ENCODE data around the gene MIPEP.
A peak's percentile ranks its signal among the peaks of the same experiment; 100 is the strongest.

The MIPEP gene

GRCh38 chr13:23852351-23852750, 36.8 kb downstream of the MIPEP start:
- no peak for DNase-seq (ENCODE audit: low read depth in 2 of 2)

GRCh38 chr13:23851106-23851505, 38.1 kb downstream of the MIPEP start:
- peak; percentile 32 to 38 for DNase-seq (ENCODE audit: low read depth in 2 of 2)

- no peak for DNase-seq (ENCODE audit: low read depth in 2 of 2)
Measured at GRCh38 chr13:23850134-23850533, 39.1 kb downstream of the MIPEP start.

GRCh38 chr13:23849670-23850069, 39.5 kb downstream of the MIPEP start:
- no peak for DNase-seq (ENCODE audit: low read depth in 2 of 2)

DNA sequence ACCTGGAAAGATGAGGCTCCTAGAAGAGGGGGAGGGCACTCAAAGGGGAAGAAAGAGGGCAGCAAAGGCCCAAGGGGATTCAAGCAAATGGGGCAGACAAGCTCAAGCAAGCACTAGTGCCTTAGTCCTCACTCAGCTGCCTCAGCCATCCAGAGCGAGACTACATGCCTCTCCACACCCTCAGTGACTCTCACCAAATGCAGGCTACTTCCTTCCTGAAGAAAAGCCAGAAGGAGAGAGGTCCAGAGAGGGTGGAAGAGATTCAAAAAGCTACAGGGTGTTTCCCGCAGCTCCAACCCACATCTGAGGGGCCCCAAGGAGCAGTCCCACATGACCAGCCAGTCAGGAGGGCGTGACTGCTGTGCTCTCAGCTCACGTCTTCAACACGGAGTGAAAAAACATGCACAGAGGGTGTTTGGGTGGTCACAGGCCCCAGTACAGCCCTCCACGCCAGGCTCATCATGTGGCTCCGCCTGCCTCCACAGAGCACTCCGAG, 40.5 kb downstream of the MIPEP start:
- no peak for DNase-seq (ENCODE audit: low read depth in 2 of 2)

DNA sequence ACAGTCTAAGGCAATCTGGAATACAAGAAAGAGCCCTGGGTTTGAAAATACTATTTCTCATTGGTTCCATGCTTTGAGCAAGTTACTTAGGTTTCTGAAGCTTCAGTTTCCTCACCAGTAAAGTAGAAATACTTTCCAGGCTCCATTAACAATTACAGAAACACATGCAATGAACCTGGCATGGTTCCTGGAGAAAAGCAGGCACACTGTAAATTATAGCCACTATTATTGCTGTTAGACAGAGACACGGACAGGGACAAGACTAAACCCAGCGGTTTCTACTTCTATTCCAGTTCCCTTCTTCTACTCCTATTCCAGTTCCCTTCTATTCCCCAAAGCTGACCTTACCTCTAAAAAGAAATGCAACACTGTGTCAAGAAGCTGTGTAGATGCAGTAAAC, 41.2 kb downstream of the MIPEP start:
- DNase-seq (ENCODE audit: low read depth in 2 of 2): no peak

GRCh38 chr13:23847497-23847896, 41.7 kb downstream of the MIPEP start:
- no peak for DNase-seq (ENCODE audit: low read depth in 2 of 2)

DNA sequence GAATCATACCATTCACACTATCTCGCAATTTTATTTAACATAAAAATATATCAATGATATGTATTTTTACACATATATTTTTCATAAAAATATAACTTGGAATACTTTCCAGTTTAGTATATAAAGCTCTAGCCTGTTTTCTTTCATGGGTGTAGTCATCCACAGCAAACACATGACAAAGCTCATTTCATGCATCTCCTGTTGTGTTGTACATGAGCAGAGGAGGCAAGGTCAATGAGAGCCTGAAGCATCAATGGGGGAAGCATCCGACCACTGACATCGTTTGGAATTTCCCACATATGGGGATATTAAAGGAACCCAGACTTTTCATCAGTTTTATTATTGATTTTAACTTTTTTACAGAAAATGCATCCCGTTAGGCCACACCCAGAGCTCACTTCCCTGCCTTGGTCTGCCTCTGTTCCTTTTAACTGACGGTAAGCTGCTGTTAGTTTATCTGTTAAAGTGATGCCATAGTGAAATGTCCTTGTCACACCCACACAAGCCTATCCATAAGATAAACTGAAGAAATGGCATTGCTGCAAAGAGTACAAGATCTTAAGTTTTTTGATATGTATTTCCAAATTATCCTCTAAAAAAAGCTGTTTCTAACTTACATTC, 44.0 kb downstream of the MIPEP start:
- no peak for DNase-seq (ENCODE audit: low read depth in 2 of 2)

GRCh38 chr13:23844132-23844531, 45.1 kb downstream of the MIPEP start:
- DNase-seq (ENCODE audit: low read depth in 2 of 2): no peak

DNA sequence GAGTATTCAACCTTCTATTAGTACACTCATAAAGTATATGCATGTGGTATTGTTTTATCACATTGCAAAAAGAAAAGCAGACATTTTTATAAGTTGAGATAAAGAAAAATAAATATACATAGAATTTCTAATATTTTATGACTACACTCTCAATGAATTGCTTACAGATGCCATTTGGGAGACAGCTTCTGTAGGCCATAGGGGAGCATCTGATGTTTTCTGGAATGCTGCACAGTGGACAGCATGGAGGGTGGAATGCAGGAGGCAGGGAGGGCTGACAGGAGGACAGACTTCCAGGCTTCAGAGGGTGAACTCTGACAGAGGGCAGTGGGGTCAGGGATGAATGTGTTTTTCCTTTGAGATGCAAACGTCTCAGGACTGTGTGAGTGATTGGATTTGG, 45.8 kb downstream of the MIPEP start:
- no peak for DNase-seq (ENCODE audit: low read depth in 2 of 2)

DNA sequence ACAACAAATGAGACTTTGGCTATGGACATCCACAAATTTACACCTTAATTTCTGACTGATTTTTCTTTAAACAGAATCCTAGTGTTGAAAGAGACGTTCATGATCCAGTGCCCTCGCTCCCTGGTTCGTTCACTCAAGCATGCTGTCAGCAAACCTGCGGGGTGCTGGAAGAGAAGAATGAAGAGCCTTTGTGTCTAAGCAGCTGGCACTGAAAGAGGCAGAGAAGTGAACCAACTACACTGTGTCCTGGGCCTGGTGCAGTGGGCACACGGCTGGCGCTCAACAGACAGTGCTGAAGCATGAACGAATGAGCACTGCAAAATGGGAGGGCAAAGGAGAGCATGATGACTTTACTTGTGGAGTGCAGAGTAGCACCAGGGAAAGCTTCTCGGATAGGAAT, 46.8 kb downstream of the MIPEP start:
- no peak for DNase-seq (ENCODE audit: low read depth in 2 of 2)

- no peak for DNase-seq (ENCODE audit: low read depth in 2 of 2)
Measured at GRCh38 chr13:23833733-23834611, 55.2 kb downstream of the MIPEP start.

- DNase-seq (ENCODE audit: low read depth in 2 of 2): peak in 1 of 2 experiments; percentile 13
Measured at GRCh38 chr13:23828866-23829265, 60.3 kb downstream of the MIPEP start.

DNA sequence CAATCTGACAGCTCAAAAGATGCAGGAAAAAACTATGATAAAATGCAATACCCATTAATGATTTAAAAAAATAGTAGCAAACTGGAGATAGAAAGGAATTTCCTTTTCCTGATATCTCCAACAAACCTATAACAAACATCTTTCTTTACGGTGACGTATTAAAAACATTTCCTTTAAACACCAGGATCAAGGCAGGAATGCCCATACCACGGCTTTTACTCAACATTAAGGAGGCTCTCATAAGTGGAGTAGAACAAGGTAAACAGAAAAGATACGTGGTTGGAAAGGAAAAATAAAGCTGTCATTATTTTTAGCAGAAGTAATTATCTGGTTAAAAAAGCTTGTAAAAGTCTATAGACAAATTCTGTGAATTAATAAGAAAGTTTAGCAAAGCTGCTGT, 61.1 kb downstream of the MIPEP start:
- no peak for DNase-seq (ENCODE audit: low read depth in 2 of 2)

GRCh38 chr13:23825179-23825578, 64.0 kb downstream of the MIPEP start:
- no peak for DNase-seq (ENCODE audit: low read depth in 2 of 2)

- no peak for DNase-seq (ENCODE audit: low read depth in 2 of 2)
Measured at GRCh38 chr13:23824371-23824770, 64.8 kb downstream of the MIPEP start.

GRCh38 chr13:23822252-23822824, 66.9 kb downstream of the MIPEP start:
- DNase-seq (ENCODE audit: low read depth in 2 of 2): no peak

DNA sequence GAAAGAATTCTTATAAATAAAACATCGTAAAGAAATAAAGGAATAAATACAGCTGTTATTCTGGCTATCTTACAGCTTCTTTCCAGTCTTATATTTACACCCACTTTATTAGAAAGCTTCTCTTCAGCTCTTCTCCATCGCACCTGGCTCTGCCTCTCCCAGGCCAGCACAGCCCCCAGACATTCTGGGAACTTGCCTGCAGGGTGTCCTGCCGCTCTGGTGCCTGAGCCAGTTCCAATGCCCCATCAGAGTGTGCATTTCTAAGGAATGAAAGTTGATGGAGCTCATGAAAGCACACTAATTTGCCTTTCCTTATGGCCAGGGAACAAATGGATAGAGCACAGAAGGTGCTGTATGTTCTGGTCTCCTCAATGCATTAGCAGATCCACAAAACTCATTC, 68.7 kb downstream of the MIPEP start:
- no peak for DNase-seq (ENCODE audit: low read depth in 2 of 2)

DNA sequence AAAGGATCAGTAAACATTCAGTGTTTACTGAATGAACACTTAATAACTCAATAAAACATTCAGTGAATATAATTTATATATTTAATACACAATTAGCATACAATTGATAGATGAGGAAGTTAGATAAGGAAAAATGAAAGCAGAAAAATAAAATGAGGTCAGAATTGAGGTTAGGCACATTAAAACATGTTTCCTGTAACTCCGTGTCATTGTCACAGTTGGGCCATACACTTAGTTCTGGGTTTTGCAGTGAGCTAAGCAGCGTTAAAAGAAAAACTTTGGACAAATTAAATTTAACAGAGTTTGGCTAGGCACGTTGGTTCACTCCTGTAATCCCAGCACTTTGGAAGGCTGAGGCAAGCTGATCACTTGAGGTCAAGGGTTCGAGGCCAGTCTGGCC, 71.4 kb downstream of the MIPEP start:
- no peak for DNase-seq (ENCODE audit: low read depth in 2 of 2)

DNA sequence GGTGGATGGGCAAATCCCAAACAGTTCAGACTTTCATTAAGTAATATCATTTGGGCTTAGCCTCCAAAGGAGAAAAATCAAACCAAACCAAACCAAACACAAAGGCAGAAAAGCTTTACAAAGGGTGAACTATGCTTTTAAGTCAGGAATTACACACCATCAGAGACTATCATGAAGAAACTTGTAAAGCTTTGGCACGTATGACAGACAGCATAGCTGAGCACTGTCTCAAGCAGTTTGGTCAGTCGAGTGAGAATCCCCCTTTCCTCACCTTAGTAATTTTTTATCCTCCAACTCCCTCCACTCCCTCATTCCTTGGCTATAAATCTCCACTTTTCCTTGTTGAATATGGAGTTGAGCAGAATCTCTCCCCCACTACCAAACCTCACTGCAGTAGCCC, 72.1 kb downstream of the MIPEP start:
- DNase-seq (ENCODE audit: low read depth in 2 of 2): no peak

DNA sequence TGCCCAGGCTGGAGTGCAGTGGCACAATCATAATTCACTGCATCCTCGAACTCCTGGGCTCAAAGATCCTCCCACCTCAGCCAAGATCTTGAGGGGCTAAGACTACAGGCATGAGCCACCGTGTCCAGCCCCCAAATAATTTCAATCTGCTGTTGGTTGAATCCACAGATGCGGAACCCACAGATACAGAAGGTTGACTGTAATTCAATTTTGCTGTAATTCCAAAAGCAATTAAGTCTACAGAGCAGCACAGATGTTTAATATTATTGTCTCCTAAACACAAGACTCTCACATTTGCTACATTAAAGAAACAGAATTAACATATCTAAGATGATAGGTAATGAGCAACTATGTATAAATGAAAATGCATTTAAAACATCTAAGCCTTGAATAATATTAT, 75.6 kb downstream of the MIPEP start:
- no peak for DNase-seq (ENCODE audit: low read depth in 2 of 2)

- DNase-seq (ENCODE audit: low read depth in 2 of 2): no peak
Measured at GRCh38 chr13:23811366-23812062, 77.7 kb downstream of the MIPEP start.

Data from fibroblast of skin of left biceps (primary cell).